ENCODE measurements around the gene DIP2B.

Gene DIP2B

GRCh38 chr12:50725011-50725942 is 220.5 kb downstream of the DIP2B start:
- DNase-seq (ENCODE audit: low read depth, low spot score): no peak

- no peak for DNase-seq (ENCODE audit: low read depth, low spot score)
Measured at GRCh38 chr12:50727466-50727865, 222.7 kb downstream of the DIP2B start.

GRCh38 chr12:50728417-50728816 is 223.6 kb downstream of the DIP2B start:
- DNase-seq (ENCODE audit: low read depth, low spot score): no peak

GRCh38 chr12:50728841-50729240 is 224.1 kb downstream of the DIP2B start:
- DNase-seq (ENCODE audit: low read depth, low spot score): no peak

GRCh38 chr12:50732591-50732990 is 227.8 kb downstream of the DIP2B start:
- no peak for DNase-seq (ENCODE audit: low read depth, low spot score)

- no peak for DNase-seq (ENCODE audit: low read depth, low spot score)
Measured at GRCh38 chr12:50733706-50734105, 228.9 kb downstream of the DIP2B start.

- no peak for DNase-seq (ENCODE audit: low read depth, low spot score)
Measured at GRCh38 chr12:50734409-50735263, 229.9 kb downstream of the DIP2B start.

- DNase-seq (ENCODE audit: low read depth, low spot score): no peak
Measured at GRCh38 chr12:50739611-50740010, 234.8 kb downstream of the DIP2B start.

- no peak for DNase-seq (ENCODE audit: low read depth, low spot score)
Measured at GRCh38 chr12:50740307-50740706, 235.5 kb downstream of the DIP2B start.

- DNase-seq (ENCODE audit: low read depth, low spot score): no peak
Measured at GRCh38 chr12:50742776-50743175, 238.0 kb downstream of the DIP2B start.

GRCh38 chr12:50745861-50746260 is 241.1 kb downstream of the DIP2B start:
- no peak for DNase-seq (ENCODE audit: low read depth, low spot score)

- DNase-seq (ENCODE audit: low read depth, low spot score): no peak
Measured at GRCh38 chr12:50746431-50746830, 241.6 kb downstream of the DIP2B start.

GRCh38 chr12:50747817-50748216 is 243.0 kb downstream of the DIP2B start:
- no peak for DNase-seq (ENCODE audit: low read depth, low spot score)

- no peak for DNase-seq (ENCODE audit: low read depth, low spot score)
Measured at GRCh38 chr12:50749459-50749882, 244.7 kb downstream of the DIP2B start.

- DNase-seq (ENCODE audit: low read depth, low spot score): no peak
Measured at GRCh38 chr12:50750366-50750765, 245.6 kb downstream of the DIP2B start.

- no peak for DNase-seq (ENCODE audit: low read depth, low spot score)
Measured at GRCh38 chr12:50751948-50752721, 247.3 kb downstream of the DIP2B start.

GRCh38 chr12:50753232-50753769 is 248.5 kb downstream of the DIP2B start:
- DNase-seq (ENCODE audit: low read depth, low spot score): no peak

GRCh38 chr12:50763639-50764285 is 259.0 kb downstream of the DIP2B start, which contains the start of gene ATF1:
TSS of gene ATF1 (plus strand) at chr12:50764101. CDS start at chr12:50780146, 16,045 bp downstream.
- DNase-seq (ENCODE audit: low read depth, low spot score): peak; percentile 73

GRCh38 chr12:50764286-50765094 is 259.7 kb downstream of the DIP2B start:
- DNase-seq (ENCODE audit: low read depth, low spot score): peak; percentile 55

Measured in activated naive CD8-positive, alpha-beta T cell treated with anti-CD3 and anti-CD28 coated beads, Interleukin-2, amount 50 U/mL, for 16 hours (primary cell).